SK-N-MC (cell line): Measurements from ENCODE around the gene TRANK1.

ENCODE experiments used
- EZH2 ChIP-seq: fragments of 200-600 bp; sonication (generic); IDR thresholded peaks from one replicate; pipeline ENCODE4 v1.6.1; 2017; ENCODE audit warnings: antibody characterized with exemption
- FOXP2 ChIP-seq: optimal IDR thresholded peaks from 2 replicates; pipeline ENCODE3; 2011; ENCODE audit warnings: mild to moderate bottlenecking, moderate library complexity; ENCODE audit not compliant: insufficient read depth; ENCODE audit errors: extremely low read length, control extremely low read depth
- POLR2AphosphoS5 ChIP-seq: IDR thresholded peaks from 2 replicates; pipeline ENCODE4 v1.6.1; 2012; ENCODE audit warnings: mild to moderate bottlenecking, low read depth, low read length, borderline replicate concordance

DNA sequence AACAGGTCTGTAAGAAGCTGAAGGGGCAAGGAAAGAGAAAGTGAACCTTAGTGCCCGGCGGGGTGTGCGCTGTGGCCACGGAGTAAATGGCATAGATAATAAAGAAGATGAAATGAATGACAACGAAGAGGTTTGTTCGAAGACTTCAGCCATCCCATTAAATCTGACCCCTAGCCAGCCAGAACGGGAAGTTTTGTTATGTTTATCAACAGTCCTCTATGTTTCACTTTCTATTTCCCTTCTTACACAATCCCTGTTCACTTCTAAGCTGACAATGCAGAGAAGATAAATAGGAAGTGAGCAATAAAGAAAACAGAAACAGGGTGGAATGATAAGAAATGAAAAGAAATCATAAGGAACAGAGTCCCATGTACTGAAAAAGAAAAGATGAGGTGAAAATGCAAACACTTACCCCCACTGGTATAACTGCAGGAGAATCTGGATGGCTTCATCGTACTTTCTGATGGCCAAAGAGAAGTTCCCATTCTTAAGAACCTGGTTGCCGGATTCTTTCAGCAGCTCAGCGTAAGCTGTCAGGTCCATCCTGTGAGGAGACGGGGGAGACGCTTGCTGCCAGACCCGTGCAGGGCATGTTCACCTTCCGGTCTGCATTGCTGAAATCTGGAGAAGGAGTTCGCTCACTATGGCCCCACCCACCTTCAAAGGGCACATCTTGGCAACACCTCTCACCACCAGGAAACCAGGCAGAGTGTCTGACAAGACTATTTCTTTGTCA is 36.8 kb downstream of the TRANK1 start:
- TF ChIP-seq POLR2AphosphoS5 (no peak), EZH2 (no peak), FOXP2 (no peak)
